22Rv1 (cell line): ENCODE measurements around the gene UNC50.

ENCODE experiments used
- CTCF ChIP-seq: fragments of 450-650 bp; IDR thresholded peaks from 2 replicates; pipeline ENCODE4 v1.5.1; 2017; ENCODE audit warnings: mild to moderate bottlenecking
- ZFX ChIP-seq: fragments of 450-650 bp; IDR thresholded peaks from 2 replicates; pipeline ENCODE4 v1.6.1; 2017; ENCODE audit warnings: antibody characterized with exemption, borderline replicate concordance

GRCh38 chr2:98585386-98585785 is 23.0 kb upstream of the UNC50 start:
- no peak for TF ChIP-seq CTCF
- no peak for TF ChIP-seq ZFX
